ENCODE results near the gene RIPOR3. TPM values are rescaled to one million over a fixed set of nuclear protein-coding genes. Genes with fewer than 3 reads are reported as not detected.

Gene RIPOR3
- total and polyA plus RNA-seq, 9 of the 15 experiments (the other 6 are each of a cell fraction or from before 2014, with no cell fraction given): 3.3 to 62.7 (median 21.4) TPM

DNA sequence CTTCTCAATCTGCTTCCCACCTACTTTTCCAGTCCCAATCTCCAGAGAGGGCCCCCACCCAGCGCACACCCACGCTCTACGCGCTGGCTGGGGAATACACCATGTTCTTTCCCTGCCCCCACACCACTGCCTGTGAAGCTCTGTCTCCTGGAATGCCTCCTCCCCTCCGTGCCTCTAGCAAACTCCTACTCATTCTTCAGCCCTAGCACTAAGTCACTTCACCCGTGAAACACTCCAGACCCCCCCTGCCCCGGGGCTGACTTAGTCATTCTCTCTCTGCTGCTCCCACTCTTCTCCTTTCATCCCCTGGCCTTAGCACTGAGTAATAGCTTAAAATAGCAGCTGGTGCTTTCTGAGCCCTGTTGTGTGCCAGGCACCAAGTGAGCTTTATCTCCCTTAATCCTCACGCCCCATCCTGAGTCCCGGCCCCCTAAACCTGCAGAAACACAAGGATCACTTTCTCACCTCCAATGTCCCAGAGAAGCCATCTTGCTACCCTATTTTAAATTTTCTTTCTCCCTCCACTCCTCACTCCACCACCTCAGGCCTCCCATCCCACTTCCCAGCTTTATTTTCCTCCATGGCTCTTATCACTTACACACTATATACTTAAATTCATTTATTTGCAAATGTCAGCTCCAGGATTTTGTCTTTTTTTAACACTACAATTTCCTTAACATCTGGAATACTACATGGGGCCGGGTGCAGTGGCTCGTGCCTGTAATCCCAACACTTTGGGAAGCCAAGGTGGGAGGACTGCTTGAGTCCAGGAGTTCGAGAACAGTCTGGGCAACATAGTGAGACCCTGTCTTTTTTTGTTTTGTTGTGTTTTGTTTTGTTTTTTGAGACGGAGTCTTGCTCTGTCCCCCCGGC is 33.7 kb upstream of the RIPOR3 start:
- DNase-seq (ENCODE audit: extremely low read depth in 1 of 4, low spot score in 3 of 4): peak; percentile 80 to 91 (median 83)
- peaks cover 34 to 53% of the 10 kb centered on the region in 2 experiments for H3K4me1 ChIP-seq (replicated peaks in 1 of 2; ENCODE audit: control insufficient read depth in 2 of 2, insufficient read depth in 2 of 2, low read length in 2 of 2)
- H3K4me3 ChIP-seq: no peak overlapping the region
- 14% methylated on average over 14 of the region's 14 CpGs for WGBS (ENCODE audit: insufficient coverage, low coverage, missing lambda C conversion rate)
- H3K36me3 ChIP-seq (ENCODE audit: control insufficient read depth, insufficient read depth, low read length): no peaks in the 10 kb centered on the region
- H3K9ac ChIP-seq (ENCODE audit: insufficient read depth in 1 of 2, low read depth in 2 of 2, low read length in 2 of 2): peak overlapping the region; percentile 38 to 82
- H3K9me1 ChIP-seq (ENCODE audit: control insufficient read depth, insufficient read depth, low read length): no peaks in the 10 kb centered on the region
- in situ Hi-C loops (cut with MboI) (no loop called here), intact Hi-C loops (cut with micrococcal nuclease) (no loop called here)
- peak overlapping the region; percentile 70 for H3K27ac ChIP-seq (ENCODE audit: extremely low read depth, low read depth, low read length)
- H3K27me3 ChIP-seq (ENCODE audit: control insufficient read depth in 2 of 2, insufficient read depth in 2 of 2, low read length in 2 of 2): no peaks in the 10 kb centered on the region
- peak; percentile 87 for ATAC-seq
- BruUV-seq (replicated peaks): no TSS peak
- peak; percentile 86 for FAIRE-seq
- ChIA-PET POLR2A (interaction anchor here (0.6 to 1.7 kb wide), 13 partner anchors 8 to 375 kb away, joined by 3 to 8 read pairs (median 3); no protein-coding TSS in a partner anchor), CTCF (ENCODE audit: low intra/inter-chr PET ratio) (no interaction called here)
- no peaks in the 10 kb centered on the region for H3K79me2 ChIP-seq (ENCODE audit: control insufficient read depth, insufficient read depth, low read length)
- no peaks in the 10 kb centered on the region for H4K20me1 ChIP-seq (replicated peaks; ENCODE audit: control insufficient read depth, insufficient read depth, low read length)
- peak overlapping the region; percentile 65 for H3K4me2 ChIP-seq (ENCODE audit: insufficient read depth, low read length)
- H3K9me3 ChIP-seq (replicated peaks; ENCODE audit: control insufficient read depth, insufficient read depth, low read depth, low read length): no peaks in the 10 kb centered on the region
- H2AFZ ChIP-seq (ENCODE audit: low read depth, low read length): peak overlapping the region; percentile 66
- TF ChIP-seq RBM15 (IDR thresholded peaks at IDR 0.05; ENCODE audit: insufficient read depth, low read length) (no peak), ZNF431 (CRISPR knock-in tag; IDR thresholded peaks at IDR 0.05) (no peak), DACH1 (IDR thresholded peaks at IDR 0.05; ENCODE audit: partially characterized antibody) (no peak), PHB2 (IDR thresholded peaks at IDR 0.05; ENCODE audit: low read depth) (no peak), ZNF197 (CRISPR knock-in tag; IDR thresholded peaks at IDR 0.05; ENCODE audit: low read depth) (no peak), NELFE (IDR thresholded peaks at IDR 0.05; ENCODE audit: insufficient read depth, insufficient read length) (no peak), ATF6 (CRISPR knock-in tag; IDR thresholded peaks at IDR 0.05) (no peak), JUN (IDR thresholded peaks at IDR 0.05; ENCODE audit: borderline replicate concordance, low read depth, low read length) (peak; percentile 92), JUN (CRISPR knock-in tag; IDR thresholded peaks at IDR 0.05; ENCODE audit: borderline replicate concordance) (0 out of 2 replicates have a peak, but pooled peaks have one; percentile 50), LARP7 (IDR thresholded peaks at IDR 0.05) (no peak), RBM14 (IDR thresholded peaks at IDR 0.05; ENCODE audit: borderline replicate concordance, insufficient read depth, low read depth, low read length) (no peak), ZNF655 (CRISPR knock-in tag; IDR thresholded peaks at IDR 0.05) (no peak), RAD51 (IDR thresholded peaks at IDR 0.05; ENCODE audit: borderline replicate concordance, low read depth) (peak; percentile 37)
- TF ChIP-seq, protein P1, sequence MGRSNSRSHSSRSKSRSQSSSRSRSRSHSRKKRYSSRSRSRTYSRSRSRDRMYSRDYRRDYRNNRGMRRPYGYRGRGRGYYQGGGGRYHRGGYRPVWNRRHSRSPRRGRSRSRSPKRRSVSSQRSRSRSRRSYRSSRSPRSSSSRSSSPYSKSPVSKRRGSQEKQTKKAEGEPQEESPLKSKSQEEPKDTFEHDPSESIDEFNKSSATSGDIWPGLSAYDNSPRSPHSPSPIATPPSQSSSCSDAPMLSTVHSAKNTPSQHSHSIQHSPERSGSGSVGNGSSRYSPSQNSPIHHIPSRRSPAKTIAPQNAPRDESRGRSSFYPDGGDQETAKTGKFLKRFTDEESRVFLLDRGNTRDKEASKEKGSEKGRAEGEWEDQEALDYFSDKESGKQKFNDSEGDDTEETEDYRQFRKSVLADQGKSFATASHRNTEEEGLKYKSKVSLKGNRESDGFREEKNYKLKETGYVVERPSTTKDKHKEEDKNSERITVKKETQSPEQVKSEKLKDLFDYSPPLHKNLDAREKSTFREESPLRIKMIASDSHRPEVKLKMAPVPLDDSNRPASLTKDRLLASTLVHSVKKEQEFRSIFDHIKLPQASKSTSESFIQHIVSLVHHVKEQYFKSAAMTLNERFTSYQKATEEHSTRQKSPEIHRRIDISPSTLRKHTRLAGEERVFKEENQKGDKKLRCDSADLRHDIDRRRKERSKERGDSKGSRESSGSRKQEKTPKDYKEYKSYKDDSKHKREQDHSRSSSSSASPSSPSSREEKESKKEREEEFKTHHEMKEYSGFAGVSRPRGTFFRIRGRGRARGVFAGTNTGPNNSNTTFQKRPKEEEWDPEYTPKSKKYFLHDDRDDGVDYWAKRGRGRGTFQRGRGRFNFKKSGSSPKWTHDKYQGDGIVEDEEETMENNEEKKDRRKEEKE (IDR thresholded peaks at IDR 0.05; ENCODE audit: borderline replicate concordance in 1 of 2, control insufficient read depth in 1 of 2, low read depth in 2 of 2, low read length in 1 of 2): peak; percentile 60 to 75; a peak in 3 of 4 replicates

All from K562 (cell line).